NB4 (cell line): ENCODE measurements around the gene CACNA2D3.

Experiments
- MYC ChIP-seq: IDR thresholded peaks from 2 replicates; pipeline ENCODE4 v1.6.1; 2011; ENCODE audit warnings: low read depth, low read length
- POLR2A ChIP-seq: IDR thresholded peaks from 2 replicates; pipeline ENCODE4 v1.6.1; 2011; ENCODE audit warnings: mild to moderate bottlenecking; ENCODE audit not compliant: insufficient read length; ENCODE audit errors: extremely low read depth
- TF ChIP-seq, protein P1 (sequence below): IDR thresholded peaks from one replicate; pipeline ENCODE4 v1.5.1; 2012; ENCODE audit warnings: low read depth, low read length
- TF ChIP-seq, protein P2 (sequence below): IDR thresholded peaks from 2 replicates; pipeline ENCODE4 v1.6.1; 2011; ENCODE audit warnings: low read depth, low read length

DNA sequence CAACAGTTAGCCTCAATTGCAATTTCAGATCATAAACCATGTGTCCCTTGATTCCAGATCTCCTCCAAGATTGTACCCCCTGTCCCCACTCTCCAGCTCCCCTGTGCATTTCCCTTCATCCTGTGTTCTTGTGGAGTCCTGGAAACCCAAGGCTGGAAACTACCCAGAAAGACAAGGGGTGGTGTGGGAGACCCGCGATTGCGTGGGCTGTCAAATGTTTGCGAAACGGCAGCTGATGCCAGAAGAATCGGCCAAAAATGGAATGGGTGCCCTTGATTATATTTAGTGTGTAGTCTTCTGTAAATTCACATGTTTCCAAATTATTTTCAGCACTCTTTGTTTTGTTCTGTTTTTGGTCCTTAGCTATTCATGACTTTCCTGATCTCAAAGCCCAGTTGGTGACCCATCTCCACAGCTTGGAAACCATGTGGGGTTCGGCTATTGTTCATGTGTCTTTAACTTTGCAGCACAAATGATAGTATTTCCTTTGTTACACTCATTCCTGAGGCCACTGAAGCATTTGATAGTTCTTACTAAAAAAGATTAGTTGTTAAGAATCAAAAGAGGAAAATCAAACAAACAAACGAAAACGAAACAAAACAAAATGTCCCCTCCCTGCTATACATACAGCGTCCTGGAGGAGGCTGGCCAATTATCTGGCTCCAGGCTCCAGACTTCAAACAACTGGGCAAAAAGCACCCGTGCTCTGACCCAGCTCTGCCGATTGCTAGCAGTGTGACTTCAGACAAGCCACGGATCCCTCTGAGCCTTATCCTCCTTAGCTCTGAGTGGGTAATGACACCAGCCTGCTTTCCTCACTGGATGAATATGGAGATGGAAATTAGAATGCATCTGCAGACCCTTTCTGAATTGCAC, 120.9 kb downstream of the CACNA2D3 start:
- TF ChIP-seq, protein P1, sequence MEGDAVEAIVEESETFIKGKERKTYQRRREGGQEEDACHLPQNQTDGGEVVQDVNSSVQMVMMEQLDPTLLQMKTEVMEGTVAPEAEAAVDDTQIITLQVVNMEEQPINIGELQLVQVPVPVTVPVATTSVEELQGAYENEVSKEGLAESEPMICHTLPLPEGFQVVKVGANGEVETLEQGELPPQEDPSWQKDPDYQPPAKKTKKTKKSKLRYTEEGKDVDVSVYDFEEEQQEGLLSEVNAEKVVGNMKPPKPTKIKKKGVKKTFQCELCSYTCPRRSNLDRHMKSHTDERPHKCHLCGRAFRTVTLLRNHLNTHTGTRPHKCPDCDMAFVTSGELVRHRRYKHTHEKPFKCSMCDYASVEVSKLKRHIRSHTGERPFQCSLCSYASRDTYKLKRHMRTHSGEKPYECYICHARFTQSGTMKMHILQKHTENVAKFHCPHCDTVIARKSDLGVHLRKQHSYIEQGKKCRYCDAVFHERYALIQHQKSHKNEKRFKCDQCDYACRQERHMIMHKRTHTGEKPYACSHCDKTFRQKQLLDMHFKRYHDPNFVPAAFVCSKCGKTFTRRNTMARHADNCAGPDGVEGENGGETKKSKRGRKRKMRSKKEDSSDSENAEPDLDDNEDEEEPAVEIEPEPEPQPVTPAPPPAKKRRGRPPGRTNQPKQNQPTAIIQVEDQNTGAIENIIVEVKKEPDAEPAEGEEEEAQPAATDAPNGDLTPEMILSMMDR: no peak
- TF ChIP-seq, protein P2, sequence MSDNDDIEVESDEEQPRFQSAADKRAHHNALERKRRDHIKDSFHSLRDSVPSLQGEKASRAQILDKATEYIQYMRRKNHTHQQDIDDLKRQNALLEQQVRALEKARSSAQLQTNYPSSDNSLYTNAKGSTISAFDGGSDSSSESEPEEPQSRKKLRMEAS: no peak
- TF ChIP-seq POLR2A (no peak), MYC (no peak)
